Gastroesophageal sphincter (tissue), 3 donors: Measurements from ENCODE around the gene DACT2.

Experiments
- CTCF ChIP-seq, 4 experiments: fragments of 200-600 bp in 2 of 4; fragments of 450-650 bp in 2 of 4; sonication (generic) in 1 of 4; IDR thresholded peaks; one replicate each; pipeline ENCODE4 v1.5.1; 2017 to 2019; ENCODE audit warnings: antibody characterized with exemption in 4 of 4, mild to moderate bottlenecking in 2 of 4, moderate library complexity in 2 of 4
- EP300 ChIP-seq: sonication (generic); formaldehyde crosslinking; IDR thresholded peaks from one replicate; pipeline ENCODE4 v1.6.1; 2017; ENCODE audit warnings: antibody characterized with exemption, mild to moderate bottlenecking
- POLR2A ChIP-seq, 2 donors: fragments of 450-650 bp; IDR thresholded peaks; one replicate each; pipeline ENCODE4 v1.6.1; 2017; ENCODE audit warnings: antibody characterized with exemption in 2 of 2, mild to moderate bottlenecking in 2 of 2, moderate library complexity in 1 of 2
- POLR2AphosphoS5 ChIP-seq: sonication (generic); formaldehyde crosslinking; IDR thresholded peaks from one replicate; pipeline ENCODE4 v1.6.1; 2017; ENCODE audit warnings: antibody characterized with exemption

GRCh38 chr6:168332020-168332419 is 12.4 kb upstream of the DACT2 start:
- TF ChIP-seq POLR2AphosphoS5: no peak
- no peak for TF ChIP-seq CTCF (IDR thresholded peaks at IDR 0.05)
- no peak for TF ChIP-seq EP300
- TF ChIP-seq POLR2A (IDR thresholded peaks at IDR 0.05): no peak
